ENCODE results near the gene TMTC1.

Gene TMTC1

GRCh38 chr12:29780084-29780483 lies 3.7 kb downstream of the TMTC1 start:
- Histone ChIP-seq H3K9me3 (ENCODE audit: control insufficient read depth, insufficient read depth, low read length) (peaks cover 16% of the 10 kb centered on the region), H3K27me3 (ENCODE audit: control insufficient read depth, insufficient read depth, low read length) (peaks cover 26% of the 10 kb centered on the region), H3K27ac (ENCODE audit: low read depth, low read length) (no peak overlapping the region), H3K4me1 (ENCODE audit: control insufficient read depth, insufficient read depth, low read length) (peaks cover 20% of the 10 kb centered on the region), H3K4me3 (ENCODE audit: low read depth, low read length) (no peak overlapping the region), H3K9ac (ENCODE audit: low read depth, low read length) (no peak overlapping the region), H3K36me3 (ENCODE audit: control insufficient read depth, insufficient read depth, low read length) (no peaks in the 10 kb centered on the region)

DNA sequence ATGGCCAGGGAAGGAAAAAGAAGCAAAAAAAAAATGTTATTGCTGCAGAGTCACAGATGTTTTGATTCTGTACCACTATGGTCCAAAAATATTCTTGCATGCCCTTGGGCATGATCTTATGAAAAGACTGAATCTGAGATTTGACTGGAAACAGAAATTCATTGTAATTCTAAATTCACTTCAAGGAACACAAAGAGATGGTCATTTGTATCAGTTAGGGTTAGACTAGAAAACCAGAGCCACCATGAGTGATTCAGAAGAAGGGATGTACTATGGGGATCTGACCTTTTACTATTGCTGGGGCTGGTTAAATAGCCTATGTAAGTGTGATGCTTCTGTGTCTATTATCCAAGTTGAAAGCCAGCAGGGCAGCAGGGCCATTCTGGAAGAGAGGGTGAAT lies 5.2 kb downstream of the TMTC1 start:
- H3K27ac ChIP-seq (ENCODE audit: low read depth, low read length), result no peak overlapping the region
- peaks cover 20% of the 10 kb centered on the region for H3K4me1 ChIP-seq (ENCODE audit: control insufficient read depth, insufficient read depth, low read length)
- no peaks in the 10 kb centered on the region for H3K36me3 ChIP-seq (ENCODE audit: control insufficient read depth, insufficient read depth, low read length)
- H3K9me3 ChIP-seq (ENCODE audit: control insufficient read depth, insufficient read depth, low read length), result peaks cover 21% of the 10 kb centered on the region
- no peak overlapping the region for H3K4me3 ChIP-seq (ENCODE audit: low read depth, low read length)
- H3K9ac ChIP-seq (ENCODE audit: low read depth, low read length), result no peak overlapping the region
- H3K27me3 ChIP-seq (ENCODE audit: control insufficient read depth, insufficient read depth, low read length), result peaks cover 24% of the 10 kb centered on the region

- no peaks in the 10 kb centered on the region for H3K27me3 ChIP-seq (ENCODE audit: control insufficient read depth, insufficient read depth, low read length)
- H3K9ac ChIP-seq (ENCODE audit: low read depth, low read length), result no peak overlapping the region
- H3K36me3 ChIP-seq (ENCODE audit: control insufficient read depth, insufficient read depth, low read length), result no peaks in the 10 kb centered on the region
- H3K4me3 ChIP-seq (ENCODE audit: low read depth, low read length), result no peak overlapping the region
- no peak overlapping the region for H3K27ac ChIP-seq (ENCODE audit: low read depth, low read length)
- H3K9me3 ChIP-seq (ENCODE audit: control insufficient read depth, insufficient read depth, low read length), result peaks cover 16% of the 10 kb centered on the region
- H3K4me1 ChIP-seq (ENCODE audit: control insufficient read depth, insufficient read depth, low read length), result peaks cover 13% of the 10 kb centered on the region; the same call in 1 of the 2 replicates
Measured at GRCh38 chr12:29773076-29773475, 10.7 kb downstream of the TMTC1 start.

- Histone ChIP-seq H3K4me3 (ENCODE audit: low read depth, low read length) (no peak overlapping the region), H3K27me3 (ENCODE audit: control insufficient read depth, insufficient read depth, low read length) (no peaks in the 10 kb centered on the region), H3K27ac (ENCODE audit: low read depth, low read length) (no peak overlapping the region), H3K4me1 (ENCODE audit: control insufficient read depth, insufficient read depth, low read length) (peaks cover 13% of the 10 kb centered on the region; the same call in 1 of the 2 replicates), H3K9me3 (ENCODE audit: control insufficient read depth, insufficient read depth, low read length) (peaks cover 16% of the 10 kb centered on the region), H3K9ac (ENCODE audit: low read depth, low read length) (no peak overlapping the region), H3K36me3 (ENCODE audit: control insufficient read depth, insufficient read depth, low read length) (peaks cover 3% of the 10 kb centered on the region; the same call in 1 of the 2 replicates)
Measured at GRCh38 chr12:29771786-29772185, 12.0 kb downstream of the TMTC1 start.

- peaks cover 13% of the 10 kb centered on the region for H3K9me3 ChIP-seq (ENCODE audit: control insufficient read depth, insufficient read depth, low read length)
- no peak overlapping the region for H3K4me3 ChIP-seq (ENCODE audit: low read depth, low read length)
- no peak overlapping the region for H3K9ac ChIP-seq (ENCODE audit: low read depth, low read length)
- H3K36me3 ChIP-seq (ENCODE audit: control insufficient read depth, insufficient read depth, low read length), result peaks cover 8% of the 10 kb centered on the region; the same call in 1 of the 2 replicates
- H3K4me1 ChIP-seq (ENCODE audit: control insufficient read depth, insufficient read depth, low read length), result peaks cover 13% of the 10 kb centered on the region; the same call in 1 of the 2 replicates
- no peak overlapping the region for H3K27ac ChIP-seq (ENCODE audit: low read depth, low read length)
- H3K27me3 ChIP-seq (ENCODE audit: control insufficient read depth, insufficient read depth, low read length), result no peaks in the 10 kb centered on the region
Measured at GRCh38 chr12:29771165-29771564, 12.6 kb downstream of the TMTC1 start.

GRCh38 chr12:29769162-29769858 lies 14.4 kb downstream of the TMTC1 start:
- H3K27ac ChIP-seq (ENCODE audit: low read depth, low read length), result no peak overlapping the region
- no peak overlapping the region for H3K9ac ChIP-seq (ENCODE audit: low read depth, low read length)
- H3K4me1 ChIP-seq (ENCODE audit: control insufficient read depth, insufficient read depth, low read length), result peaks cover 13% of the 10 kb centered on the region; the same call in 1 of the 2 replicates
- peaks cover 12% of the 10 kb centered on the region; the same call in 1 of the 2 replicates for H3K36me3 ChIP-seq (ENCODE audit: control insufficient read depth, insufficient read depth, low read length)
- no peaks in the 10 kb centered on the region for H3K27me3 ChIP-seq (ENCODE audit: control insufficient read depth, insufficient read depth, low read length)
- H3K9me3 ChIP-seq (ENCODE audit: control insufficient read depth, insufficient read depth, low read length), result no peaks in the 10 kb centered on the region
- no peak overlapping the region for H3K4me3 ChIP-seq (ENCODE audit: low read depth, low read length)

DNA sequence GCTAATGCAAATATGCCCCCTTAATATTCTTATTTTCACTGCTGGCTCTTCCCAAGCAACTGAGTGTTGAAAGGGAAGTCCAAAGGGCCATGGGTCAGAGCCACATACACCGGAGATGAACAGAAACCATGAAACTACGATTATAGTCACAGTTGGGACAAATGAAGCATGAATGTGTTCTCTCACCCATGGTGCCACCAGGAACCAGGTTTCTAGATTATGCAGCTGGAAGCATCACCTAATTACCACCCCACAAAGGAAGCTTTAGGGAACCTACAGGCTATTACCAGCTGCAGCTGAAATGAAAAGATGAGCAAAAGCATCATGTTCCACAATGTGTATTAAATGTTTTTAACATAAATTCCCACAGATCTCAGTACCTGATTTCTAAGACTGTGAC lies 15.4 kb downstream of the TMTC1 start:
- peaks cover 19% of the 10 kb centered on the region for H3K4me1 ChIP-seq (ENCODE audit: control insufficient read depth, insufficient read depth, low read length)
- no peak overlapping the region for H3K9ac ChIP-seq (ENCODE audit: low read depth, low read length)
- no peaks in the 10 kb centered on the region for H3K27me3 ChIP-seq (ENCODE audit: control insufficient read depth, insufficient read depth, low read length)
- H3K36me3 ChIP-seq (ENCODE audit: control insufficient read depth, insufficient read depth, low read length), result peaks cover 12% of the 10 kb centered on the region; the same call in 1 of the 2 replicates
- no peaks in the 10 kb centered on the region for H3K9me3 ChIP-seq (ENCODE audit: control insufficient read depth, insufficient read depth, low read length)
- no peak overlapping the region for H3K4me3 ChIP-seq (ENCODE audit: low read depth, low read length)
- no peak overlapping the region for H3K27ac ChIP-seq (ENCODE audit: low read depth, low read length)

- H3K9me3 ChIP-seq (ENCODE audit: control insufficient read depth, insufficient read depth, low read length), result 0 out of 2 replicates have a peak, but pooled peaks cover 2% of the 10 kb centered on the region
- H3K27me3 ChIP-seq (ENCODE audit: control insufficient read depth, insufficient read depth, low read length), result no peaks in the 10 kb centered on the region
- H3K4me3 ChIP-seq (ENCODE audit: low read depth, low read length), result no peak overlapping the region
- no peak overlapping the region for H3K27ac ChIP-seq (ENCODE audit: low read depth, low read length)
- no peak overlapping the region for H3K9ac ChIP-seq (ENCODE audit: low read depth, low read length)
- H3K36me3 ChIP-seq (ENCODE audit: control insufficient read depth, insufficient read depth, low read length), result peaks cover 20% of the 10 kb centered on the region; the same call in 1 of the 2 replicates
- H3K4me1 ChIP-seq (ENCODE audit: control insufficient read depth, insufficient read depth, low read length), result peaks cover 13% of the 10 kb centered on the region
Measured at GRCh38 chr12:29763301-29763683, 20.4 kb downstream of the TMTC1 start.

DNA sequence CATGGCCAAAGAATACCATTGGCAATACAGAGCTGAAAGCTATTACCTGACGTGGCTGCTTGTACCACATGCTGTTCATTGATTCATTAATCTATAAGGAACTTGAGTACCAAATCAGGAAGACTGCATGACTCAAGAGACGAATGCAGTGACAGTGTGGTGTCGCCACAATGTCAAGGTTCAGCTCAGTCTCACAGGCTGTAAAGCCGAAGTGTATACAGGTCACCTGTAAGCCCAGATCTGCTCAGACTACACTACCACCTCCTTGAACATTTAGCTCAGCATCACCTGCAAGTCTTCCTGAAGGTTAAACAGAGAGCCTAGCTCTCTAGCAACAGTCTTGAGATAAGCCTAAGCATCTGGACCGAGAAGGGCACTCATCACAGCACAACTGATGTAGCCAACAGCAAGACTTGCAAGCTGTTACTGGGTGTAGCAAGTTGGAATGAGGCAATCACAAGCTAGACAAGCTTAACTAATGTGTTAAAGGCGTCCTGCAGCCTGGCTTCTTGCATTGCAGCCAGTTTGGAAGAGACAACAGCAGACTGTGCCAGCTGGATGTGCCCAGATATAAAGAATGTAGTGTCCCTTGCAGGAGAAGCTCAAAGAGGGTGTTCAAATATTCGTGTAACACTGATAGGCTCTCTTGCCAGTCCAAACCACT lies 21.0 kb downstream of the TMTC1 start:
- H3K36me3 ChIP-seq (ENCODE audit: control insufficient read depth, insufficient read depth, low read length), result peaks cover 22% of the 10 kb centered on the region; the same call in 1 of the 2 replicates
- no peak overlapping the region for H3K27ac ChIP-seq (ENCODE audit: low read depth, low read length)
- H3K4me3 ChIP-seq (ENCODE audit: low read depth, low read length), result no peak overlapping the region
- 0 out of 2 replicates have a peak, but pooled peaks cover 7% of the 10 kb centered on the region for H3K9me3 ChIP-seq (ENCODE audit: control insufficient read depth, insufficient read depth, low read length)
- peaks cover 13% of the 10 kb centered on the region for H3K4me1 ChIP-seq (ENCODE audit: control insufficient read depth, insufficient read depth, low read length)
- no peak overlapping the region for H3K9ac ChIP-seq (ENCODE audit: low read depth, low read length)
- H3K27me3 ChIP-seq (ENCODE audit: control insufficient read depth, insufficient read depth, low read length), result no peaks in the 10 kb centered on the region

GRCh38 chr12:29759950-29760349 lies 23.8 kb downstream of the TMTC1 start:
- H3K4me3 ChIP-seq (ENCODE audit: low read depth, low read length), result no peak overlapping the region
- no peaks in the 10 kb centered on the region for H3K27me3 ChIP-seq (ENCODE audit: control insufficient read depth, insufficient read depth, low read length)
- peaks cover 10% of the 10 kb centered on the region; the same call in 1 of the 2 replicates for H3K36me3 ChIP-seq (ENCODE audit: control insufficient read depth, insufficient read depth, low read length)

More at GRCh38 chr12:29759950-29760349, 23.8 kb downstream of the TMTC1 start:
- Histone ChIP-seq H3K9me3 (ENCODE audit: control insufficient read depth, insufficient read depth, low read length) (0 out of 2 replicates have a peak, but pooled peaks cover 7% of the 10 kb centered on the region), H3K9ac (ENCODE audit: low read depth, low read length) (no peak overlapping the region), H3K27ac (ENCODE audit: low read depth, low read length) (no peak overlapping the region), H3K4me1 (ENCODE audit: control insufficient read depth, insufficient read depth, low read length) (peaks cover 20% of the 10 kb centered on the region)

Measured in HUES48 (cell line).